K562 (cell line): ENCODE measurements around the gene ELOVL4.
A peak's percentile ranks its signal among the peaks of the same experiment; 100 is the strongest.

Source experiments
- BHLHE40 ChIP-seq: IDR thresholded peaks from 2 replicates; pipeline ENCODE4 v1.6.1; 2011; ENCODE audit warnings: low read length, improper control_type of control experiment
- EP300 ChIP-seq: IDR thresholded peaks from 2 replicates; pipeline ENCODE4 v1.6.1; 2012; ENCODE audit warnings: low read length, improper control_type of control experiment
- HCFC1 ChIP-seq: IDR thresholded peaks from 2 replicates; pipeline ENCODE4 v1.6.1; 2012; ENCODE audit warnings: low read depth, low read length, improper control_type of control experiment
- RNF2 ChIP-seq: sonication (generic); IDR thresholded peaks from 2 replicates; pipeline ENCODE4 v1.6.1; 2016
- SREBF1 ChIP-seq: fragments of 150-350 bp; IDR thresholded peaks from 2 replicates; pipeline ENCODE4 v1.6.1; 2014; ENCODE audit warnings: antibody characterized with exemption, low read depth, low read length, borderline replicate concordance
- ZNF124 ChIP-seq: sonication (generic); formaldehyde crosslinking; IDR thresholded peaks from 2 replicates; pipeline ENCODE4 v1.8.1; 2022; ENCODE audit warnings: missing genetic modification reagents
- TF ChIP-seq, protein P1 (sequence below), 3 experiments: IDR thresholded peaks in 2 of 3; conservative IDR thresholded peaks in 1 of 3; 2 replicates each; pipeline ENCODE4 v1.5.1; 2011 to 2012; ENCODE audit warnings: low read length in 3 of 3, mild to moderate bottlenecking in 3 of 3, control low read depth in 2 of 3, improper control_type of control experiment in 1 of 3, inconsistent platforms in 1 of 3, low read depth in 1 of 3, mixed read lengths in 1 of 3, moderate library complexity in 1 of 3; ENCODE audit not compliant: insufficient read depth in 2 of 3

DNA sequence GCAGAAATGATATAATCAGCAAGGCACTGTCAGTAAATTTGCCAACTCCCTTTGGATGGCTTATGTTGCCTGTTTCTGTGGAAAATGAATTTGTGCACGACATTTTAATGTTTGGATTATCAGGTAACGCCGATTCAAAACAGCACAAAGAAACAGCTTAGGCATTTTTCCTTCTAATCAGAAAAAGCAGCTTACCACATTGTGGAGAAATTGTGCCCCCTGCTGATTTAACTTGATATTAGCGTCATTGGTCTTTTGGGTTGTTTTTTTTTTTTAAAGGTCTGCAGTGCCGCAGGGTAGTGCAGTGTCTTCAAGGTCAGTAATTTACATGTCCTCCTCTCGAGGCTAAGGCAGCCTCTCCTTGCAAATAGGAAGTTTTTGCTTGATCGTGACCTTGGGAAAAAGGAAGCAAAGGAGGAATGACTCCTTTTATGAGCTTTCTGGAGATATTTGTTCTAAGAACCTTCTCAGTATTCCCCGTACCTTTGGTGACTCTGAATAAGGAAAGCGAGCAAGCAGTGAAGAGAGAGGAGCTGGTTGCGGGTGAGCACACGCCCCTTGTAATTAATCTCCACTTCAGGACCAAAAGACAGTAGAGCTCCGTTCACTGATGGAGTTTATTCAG is 79.1 kb downstream of the ELOVL4 start:
- TF ChIP-seq BHLHE40 (no peak), EP300 (no peak), SREBF1 (no peak), ZNF124 (no peak), RNF2 (no peak), HCFC1 (no peak)
- TF ChIP-seq, protein P1, sequence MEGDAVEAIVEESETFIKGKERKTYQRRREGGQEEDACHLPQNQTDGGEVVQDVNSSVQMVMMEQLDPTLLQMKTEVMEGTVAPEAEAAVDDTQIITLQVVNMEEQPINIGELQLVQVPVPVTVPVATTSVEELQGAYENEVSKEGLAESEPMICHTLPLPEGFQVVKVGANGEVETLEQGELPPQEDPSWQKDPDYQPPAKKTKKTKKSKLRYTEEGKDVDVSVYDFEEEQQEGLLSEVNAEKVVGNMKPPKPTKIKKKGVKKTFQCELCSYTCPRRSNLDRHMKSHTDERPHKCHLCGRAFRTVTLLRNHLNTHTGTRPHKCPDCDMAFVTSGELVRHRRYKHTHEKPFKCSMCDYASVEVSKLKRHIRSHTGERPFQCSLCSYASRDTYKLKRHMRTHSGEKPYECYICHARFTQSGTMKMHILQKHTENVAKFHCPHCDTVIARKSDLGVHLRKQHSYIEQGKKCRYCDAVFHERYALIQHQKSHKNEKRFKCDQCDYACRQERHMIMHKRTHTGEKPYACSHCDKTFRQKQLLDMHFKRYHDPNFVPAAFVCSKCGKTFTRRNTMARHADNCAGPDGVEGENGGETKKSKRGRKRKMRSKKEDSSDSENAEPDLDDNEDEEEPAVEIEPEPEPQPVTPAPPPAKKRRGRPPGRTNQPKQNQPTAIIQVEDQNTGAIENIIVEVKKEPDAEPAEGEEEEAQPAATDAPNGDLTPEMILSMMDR (IDR thresholded peaks at IDR 0.05 in 2 of 3, conservative IDR thresholded peaks at IDR 0.05 in 1 of 3; ENCODE audit: insufficient read depth in 2 of 3, low read depth in 1 of 3, low read length in 3 of 3) = peak; percentile 67 to 88 (median 76)
